Breast epithelium (tissue), 3 donors: ENCODE measurements around the gene SKA2.

ENCODE experiments used
- POLR2A ChIP-seq: fragments of 450-650 bp; IDR thresholded peaks from one replicate; pipeline ENCODE4 v1.6.1; 2016; ENCODE audit warnings: antibody characterized with exemption, mild to moderate bottlenecking, moderate library complexity
- POLR2AphosphoS5 ChIP-seq, 3 donors: sonication (generic); formaldehyde crosslinking; IDR thresholded peaks; one replicate each; pipeline ENCODE4 v1.6.1; 2017; ENCODE audit warnings: antibody characterized with exemption in 3 of 3
- TF ChIP-seq, protein P1 (sequence below), 3 donors: fragments of 450-650 bp; IDR thresholded peaks; one replicate each; pipeline ENCODE4 v1.5.1; 2016 to 2017; ENCODE audit warnings: antibody characterized with exemption in 3 of 3, mild to moderate bottlenecking in 3 of 3, moderate library complexity in 3 of 3

DNA sequence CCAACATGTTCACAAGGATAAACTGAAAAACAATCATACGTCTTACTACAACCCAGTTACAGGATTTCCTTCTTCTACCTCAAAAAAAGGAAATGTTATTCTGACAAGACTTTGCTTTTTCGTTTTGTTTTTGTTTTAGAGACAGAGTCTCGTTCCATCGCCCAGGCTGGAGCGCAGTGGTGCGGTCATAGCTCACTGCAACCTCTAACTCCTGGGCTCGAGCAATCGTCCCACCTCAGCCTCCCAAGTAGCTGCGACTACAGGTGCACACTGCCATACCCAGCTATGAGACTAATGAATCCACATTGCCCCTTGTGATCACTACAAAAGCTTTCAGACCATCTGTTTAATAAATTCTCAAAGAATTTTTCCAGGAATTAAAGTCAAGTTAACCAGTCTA lies 39.5 kb downstream of the SKA2 start:
- TF ChIP-seq, protein P1, sequence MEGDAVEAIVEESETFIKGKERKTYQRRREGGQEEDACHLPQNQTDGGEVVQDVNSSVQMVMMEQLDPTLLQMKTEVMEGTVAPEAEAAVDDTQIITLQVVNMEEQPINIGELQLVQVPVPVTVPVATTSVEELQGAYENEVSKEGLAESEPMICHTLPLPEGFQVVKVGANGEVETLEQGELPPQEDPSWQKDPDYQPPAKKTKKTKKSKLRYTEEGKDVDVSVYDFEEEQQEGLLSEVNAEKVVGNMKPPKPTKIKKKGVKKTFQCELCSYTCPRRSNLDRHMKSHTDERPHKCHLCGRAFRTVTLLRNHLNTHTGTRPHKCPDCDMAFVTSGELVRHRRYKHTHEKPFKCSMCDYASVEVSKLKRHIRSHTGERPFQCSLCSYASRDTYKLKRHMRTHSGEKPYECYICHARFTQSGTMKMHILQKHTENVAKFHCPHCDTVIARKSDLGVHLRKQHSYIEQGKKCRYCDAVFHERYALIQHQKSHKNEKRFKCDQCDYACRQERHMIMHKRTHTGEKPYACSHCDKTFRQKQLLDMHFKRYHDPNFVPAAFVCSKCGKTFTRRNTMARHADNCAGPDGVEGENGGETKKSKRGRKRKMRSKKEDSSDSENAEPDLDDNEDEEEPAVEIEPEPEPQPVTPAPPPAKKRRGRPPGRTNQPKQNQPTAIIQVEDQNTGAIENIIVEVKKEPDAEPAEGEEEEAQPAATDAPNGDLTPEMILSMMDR (IDR thresholded peaks at IDR 0.05) = no peak
- TF ChIP-seq POLR2A (no peak), POLR2AphosphoS5 (IDR thresholded peaks at IDR 0.05) (no peak)
